ENCODE measurements around the gene MACROD2. TPM values are rescaled to one million over a fixed set of nuclear protein-coding genes. Genes with fewer than 3 reads are reported as not detected.

Gene MACROD2
- total and polyA plus RNA-seq, 2 of the 4 experiments (the other 2 are of a cell fraction), result not detected

DNA sequence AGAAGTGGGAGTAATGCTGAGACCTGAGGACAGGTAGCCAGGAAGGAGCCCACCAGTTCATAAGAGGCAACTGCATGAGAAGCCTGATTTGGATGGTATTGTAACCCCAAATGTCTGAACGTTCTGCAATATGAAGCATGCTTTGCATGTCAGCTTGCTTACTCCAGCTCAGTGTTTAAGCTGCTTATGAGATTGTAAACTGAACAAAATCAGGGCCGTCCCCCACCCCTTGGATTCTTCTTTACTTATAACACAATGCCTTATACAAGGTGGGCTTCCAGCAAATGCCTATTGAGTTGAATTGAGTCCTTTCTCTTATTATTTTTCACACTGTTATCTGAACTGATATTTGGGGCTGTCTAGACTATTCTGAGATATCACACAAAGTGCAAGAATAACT, 1816.6 kb downstream of the MACROD2 start:
- Histone ChIP-seq H3K4ac (ENCODE audit: low read depth, low read length) (no peak overlapping the region), H3K56ac (ENCODE audit: extremely low read depth, insufficient read depth, low read length) (no peak overlapping the region), H3K36me3 (ENCODE audit: control insufficient read depth, insufficient read depth, low read length) (no peaks in the 10 kb centered on the region), H3K9me1 (ENCODE audit: insufficient read depth, low read length) (no peaks in the 10 kb centered on the region), H3K9ac (ENCODE audit: low read depth, low read length) (no peak overlapping the region), H4K8ac (ENCODE audit: low read depth in 2 of 2, low read length in 2 of 2) (no peak overlapping the region), H3K4me1 (ENCODE audit: control insufficient read depth, insufficient read depth, low read length) (no peaks in the 10 kb centered on the region), H2BK120ac (ENCODE audit: low read depth, low read length) (no peak overlapping the region), H2BK15ac (ENCODE audit: low read depth, low read length) (no peak overlapping the region), H3K14ac (replicated peaks; ENCODE audit: low read depth, low read length) (no peak overlapping the region), H3K23ac (ENCODE audit: low read depth, low read length) (no peak overlapping the region), H2BK5ac (ENCODE audit: low read depth, low read length, poor library complexity, severe bottlenecking) (no peak overlapping the region), H2AFZ (replicated peaks; ENCODE audit: low read length, poor library complexity) (no peak overlapping the region), H3K79me1 (ENCODE audit: low read depth in 1 of 2, low read length in 2 of 2) (no peaks in the 10 kb centered on the region), H2BK20ac (ENCODE audit: low read depth, low read length) (no peak overlapping the region), H2AK9ac (replicated peaks; ENCODE audit: low read depth, low read length, poor library complexity) (no peak overlapping the region), H4K5ac (ENCODE audit: low read depth, low read length) (no peak overlapping the region), H3K4me3 (ENCODE audit: insufficient read depth, low read depth, low read length) (no peak overlapping the region), H3K4me2 (ENCODE audit: low read depth, low read length) (no peak overlapping the region), H3K9me3 (ENCODE audit: control insufficient read depth, insufficient read depth, low read length) (no peaks in the 10 kb centered on the region; the same call in 1 of the 2 replicates), H4K20me1 (ENCODE audit: insufficient read depth, low read length) (no peaks in the 10 kb centered on the region), H3K18ac (ENCODE audit: low read depth, low read length) (no peak overlapping the region), H3K27ac (ENCODE audit: insufficient read depth, low read length) (no peak overlapping the region), H4K91ac (ENCODE audit: insufficient read depth, low read depth, low read length) (no peak overlapping the region), H3K27me3 (ENCODE audit: control insufficient read depth, insufficient read depth, low read length) (no peaks in the 10 kb centered on the region), H2AK5ac (ENCODE audit: low read depth, low read length) (no peak overlapping the region)
- POLR2A ChIA-PET (ENCODE audit: unreplicated experiment), result no interaction called here
- in situ Hi-C loops (cut with MboI; ENCODE audit: low sequenced_read_pairs), result no loop called here
- dilution Hi-C loops (cut with HindIII; ENCODE audit: low sequenced_read_pairs, unreplicated experiment), result no loop called here
- BruUV-seq (replicated peaks), result no TSS peak
- TF ChIP-seq MXI1 (IDR thresholded peaks at IDR 0.05; ENCODE audit: borderline replicate concordance, low read depth, low read length), result no peak
- no peak for TF ChIP-seq RCOR1 (IDR thresholded peaks at IDR 0.05; ENCODE audit: insufficient replicate concordance, low read length)
- TF ChIP-seq, protein P1, sequence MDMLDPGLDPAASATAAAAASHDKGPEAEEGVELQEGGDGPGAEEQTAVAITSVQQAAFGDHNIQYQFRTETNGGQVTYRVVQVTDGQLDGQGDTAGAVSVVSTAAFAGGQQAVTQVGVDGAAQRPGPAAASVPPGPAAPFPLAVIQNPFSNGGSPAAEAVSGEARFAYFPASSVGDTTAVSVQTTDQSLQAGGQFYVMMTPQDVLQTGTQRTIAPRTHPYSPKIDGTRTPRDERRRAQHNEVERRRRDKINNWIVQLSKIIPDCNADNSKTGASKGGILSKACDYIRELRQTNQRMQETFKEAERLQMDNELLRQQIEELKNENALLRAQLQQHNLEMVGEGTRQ (IDR thresholded peaks at IDR 0.05; ENCODE audit: low read depth, low read length), result no peak
- no peak for TF ChIP-seq CEBPB (IDR thresholded peaks at IDR 0.05; ENCODE audit: low read depth, low read length)
- TF ChIP-seq MAZ (IDR thresholded peaks at IDR 0.05; ENCODE audit: borderline replicate concordance, low read depth, low read length), result no peak
- no peak for TF ChIP-seq BHLHE40 (IDR thresholded peaks at IDR 0.05; ENCODE audit: low read depth, low read length)
- TF ChIP-seq FOS (IDR thresholded peaks at IDR 0.05; ENCODE audit: low read depth, low read length), result no peak
- no peak for TF ChIP-seq NFE2L2 (IDR thresholded peaks at IDR 0.05; ENCODE audit: low read depth, low read length)
- TF ChIP-seq POLR2A (IDR thresholded peaks at IDR 0.05; ENCODE audit: low read depth, low read length), result no peak
- no peak for TF ChIP-seq CHD1 (IDR thresholded peaks at IDR 0.05; ENCODE audit: low read depth, low read length)
- TF ChIP-seq, protein P2, sequence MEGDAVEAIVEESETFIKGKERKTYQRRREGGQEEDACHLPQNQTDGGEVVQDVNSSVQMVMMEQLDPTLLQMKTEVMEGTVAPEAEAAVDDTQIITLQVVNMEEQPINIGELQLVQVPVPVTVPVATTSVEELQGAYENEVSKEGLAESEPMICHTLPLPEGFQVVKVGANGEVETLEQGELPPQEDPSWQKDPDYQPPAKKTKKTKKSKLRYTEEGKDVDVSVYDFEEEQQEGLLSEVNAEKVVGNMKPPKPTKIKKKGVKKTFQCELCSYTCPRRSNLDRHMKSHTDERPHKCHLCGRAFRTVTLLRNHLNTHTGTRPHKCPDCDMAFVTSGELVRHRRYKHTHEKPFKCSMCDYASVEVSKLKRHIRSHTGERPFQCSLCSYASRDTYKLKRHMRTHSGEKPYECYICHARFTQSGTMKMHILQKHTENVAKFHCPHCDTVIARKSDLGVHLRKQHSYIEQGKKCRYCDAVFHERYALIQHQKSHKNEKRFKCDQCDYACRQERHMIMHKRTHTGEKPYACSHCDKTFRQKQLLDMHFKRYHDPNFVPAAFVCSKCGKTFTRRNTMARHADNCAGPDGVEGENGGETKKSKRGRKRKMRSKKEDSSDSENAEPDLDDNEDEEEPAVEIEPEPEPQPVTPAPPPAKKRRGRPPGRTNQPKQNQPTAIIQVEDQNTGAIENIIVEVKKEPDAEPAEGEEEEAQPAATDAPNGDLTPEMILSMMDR (conservative IDR thresholded peaks at IDR 0.05; ENCODE audit: low read depth, low read length), result no peak
- TF ChIP-seq RAD21 (IDR thresholded peaks at IDR 0.05; ENCODE audit: low read length), result no peak
- TF ChIP-seq MAFK (IDR thresholded peaks at IDR 0.05; ENCODE audit: low read depth, low read length), result no peak
- no peak for TF ChIP-seq RFX5 (IDR thresholded peaks at IDR 0.05; ENCODE audit: low read depth, low read length)
- TF ChIP-seq, protein P3, sequence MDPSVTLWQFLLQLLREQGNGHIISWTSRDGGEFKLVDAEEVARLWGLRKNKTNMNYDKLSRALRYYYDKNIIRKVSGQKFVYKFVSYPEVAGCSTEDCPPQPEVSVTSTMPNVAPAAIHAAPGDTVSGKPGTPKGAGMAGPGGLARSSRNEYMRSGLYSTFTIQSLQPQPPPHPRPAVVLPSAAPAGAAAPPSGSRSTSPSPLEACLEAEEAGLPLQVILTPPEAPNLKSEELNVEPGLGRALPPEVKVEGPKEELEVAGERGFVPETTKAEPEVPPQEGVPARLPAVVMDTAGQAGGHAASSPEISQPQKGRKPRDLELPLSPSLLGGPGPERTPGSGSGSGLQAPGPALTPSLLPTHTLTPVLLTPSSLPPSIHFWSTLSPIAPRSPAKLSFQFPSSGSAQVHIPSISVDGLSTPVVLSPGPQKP (IDR thresholded peaks at IDR 0.05; ENCODE audit: borderline replicate concordance, low read depth, low read length), result no peak
- TF ChIP-seq SMC3 (IDR thresholded peaks at IDR 0.05; ENCODE audit: low read depth, low read length), result no peak
- no CpG with 5 or more reads among the region's 2 CpGs for WGBS, 2 experiments (ENCODE audit: extremely low coverage in 2 of 2, insufficient read length in 1 of 2)
- intact Hi-C loops (cut with micrococcal nuclease), result no loop called here
- DNase-seq, result no peak
- no peak for ATAC-seq (ENCODE audit: low read depth)
- CTCF ChIA-PET, result no interaction called here

Measured in IMR-90 (cell line).